Subcutaneous adipose tissue (tissue), 4 donors: ENCODE measurements around the gene SACS. TPM values are rescaled to one million over a fixed set of nuclear protein-coding genes. Genes with fewer than 3 reads are reported as not detected.

Experiments used
- CTCF ChIP-seq: fragments of 450-650 bp; IDR thresholded peaks from one replicate; pipeline ENCODE4 v1.5.1; 2016; ENCODE audit warnings: low read depth, mild to moderate bottlenecking, control low read depth, antibody characterized with exemption, moderate library complexity
- total RNA-seq, 4 donors: library from RNA; depleted of rRNA; stranded (reverse); fragments of >200 nt; gene quantifications; one replicate each; pipeline ENCODE4 v1.1.0, GENCODE V29; 2016

SACS gene
- total RNA-seq, 4 donors from 2014 or later: 16.6 to 25.0 (median 19.9) TPM

GRCh38 chr13:23289917-23290357 lies 143.6 kb downstream of the SACS start:
- no peak for TF ChIP-seq CTCF

GRCh38 chr13:23288995-23289394 lies 144.5 kb downstream of the SACS start:
- no peak for TF ChIP-seq CTCF

- no peak for TF ChIP-seq CTCF
These were observed 144.9 kb downstream of the SACS start for GRCh38 chr13:23288564-23288963.

- TF ChIP-seq CTCF: no peak
These were observed 154.2 kb downstream of the SACS start for GRCh38 chr13:23279321-23279720.

Other genes with a start within 250 kb of the SACS start
- gene TNFRSF19, start 136.7 kb upstream of the SACS start, total RNA-seq: 1 to 10 TPM in 3 of 4 donors, under 1 TPM in 1; 0.33 to 4.0 (median 1.3) TPM